Retinal pigment epithelial cell (primary cell): ENCODE results near the gene TSPAN12.

Experiments used
- DNase-seq: peaks from one replicate; pipeline ENCODE4 v3.0.0-alpha.2; 2010; ENCODE audit warnings: low read depth
- H3K4me3 ChIP-seq: 2 replicates; pipeline ENCODE4 v1.5.1; 2011; ENCODE audit warnings: mild to moderate bottlenecking, low read length, control low read depth, moderate library complexity
- TF ChIP-seq, protein P1 (sequence below): conservative IDR thresholded peaks from 2 replicates; pipeline ENCODE4 v1.5.1; 2011; ENCODE audit warnings: low read depth, low read length, control low read depth, inconsistent platforms

TSPAN12 gene

DNA sequence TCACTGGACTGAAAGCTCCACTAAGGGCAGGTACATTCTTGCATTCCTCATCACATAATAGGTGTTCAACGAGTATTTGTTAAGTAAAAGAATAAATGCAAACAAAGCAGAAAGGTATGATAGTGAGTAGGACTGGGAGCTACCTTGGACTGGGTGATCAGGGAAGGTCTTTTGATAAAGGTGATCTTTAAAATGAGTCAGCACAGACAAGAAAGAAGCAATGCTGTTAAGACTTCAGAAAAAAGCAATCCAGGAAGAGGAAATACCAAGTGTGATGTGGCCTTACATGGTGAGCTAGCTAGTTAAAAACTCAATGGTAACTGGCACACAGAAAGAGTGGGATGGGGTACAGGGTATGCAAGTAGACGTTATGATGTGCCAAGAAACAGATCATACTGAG lies 40.1 kb downstream of the TSPAN12 start:
- no peak for DNase-seq
- H3K4me3 ChIP-seq = no peak overlapping the region
- TF ChIP-seq, protein P1, sequence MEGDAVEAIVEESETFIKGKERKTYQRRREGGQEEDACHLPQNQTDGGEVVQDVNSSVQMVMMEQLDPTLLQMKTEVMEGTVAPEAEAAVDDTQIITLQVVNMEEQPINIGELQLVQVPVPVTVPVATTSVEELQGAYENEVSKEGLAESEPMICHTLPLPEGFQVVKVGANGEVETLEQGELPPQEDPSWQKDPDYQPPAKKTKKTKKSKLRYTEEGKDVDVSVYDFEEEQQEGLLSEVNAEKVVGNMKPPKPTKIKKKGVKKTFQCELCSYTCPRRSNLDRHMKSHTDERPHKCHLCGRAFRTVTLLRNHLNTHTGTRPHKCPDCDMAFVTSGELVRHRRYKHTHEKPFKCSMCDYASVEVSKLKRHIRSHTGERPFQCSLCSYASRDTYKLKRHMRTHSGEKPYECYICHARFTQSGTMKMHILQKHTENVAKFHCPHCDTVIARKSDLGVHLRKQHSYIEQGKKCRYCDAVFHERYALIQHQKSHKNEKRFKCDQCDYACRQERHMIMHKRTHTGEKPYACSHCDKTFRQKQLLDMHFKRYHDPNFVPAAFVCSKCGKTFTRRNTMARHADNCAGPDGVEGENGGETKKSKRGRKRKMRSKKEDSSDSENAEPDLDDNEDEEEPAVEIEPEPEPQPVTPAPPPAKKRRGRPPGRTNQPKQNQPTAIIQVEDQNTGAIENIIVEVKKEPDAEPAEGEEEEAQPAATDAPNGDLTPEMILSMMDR = no peak

DNA sequence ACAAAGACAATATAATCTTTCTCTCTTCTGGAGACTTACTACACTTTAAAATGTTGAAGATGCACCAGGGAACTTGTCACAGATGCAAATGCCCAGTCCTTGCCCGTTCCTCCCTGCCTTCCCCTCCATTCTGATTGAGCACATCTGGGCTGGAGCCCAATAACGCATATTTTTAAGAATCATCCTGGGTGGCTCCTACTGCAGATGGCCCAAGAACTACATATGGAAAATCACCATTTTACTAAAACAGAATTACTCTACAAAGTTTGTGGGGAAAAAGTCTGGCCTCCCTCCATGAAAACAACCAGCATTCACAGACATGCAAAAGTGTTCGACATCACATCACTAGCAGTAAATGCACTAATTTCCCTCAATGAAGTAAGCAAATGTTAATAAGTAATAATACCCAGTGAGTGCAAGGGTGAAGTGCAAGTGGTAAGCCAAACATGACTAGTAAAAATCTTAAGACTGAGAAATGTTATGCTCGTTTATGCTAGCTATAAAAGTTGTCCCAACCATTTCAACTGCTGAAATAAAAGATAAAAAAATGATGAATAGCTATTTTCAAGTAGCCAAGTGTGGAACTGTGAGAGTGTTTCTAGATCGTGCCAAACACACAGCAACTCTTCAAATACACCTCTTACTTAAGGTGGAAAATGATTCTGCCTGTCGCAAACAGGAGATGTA lies 43.5 kb downstream of the TSPAN12 start:
- DNase-seq = no peak
- H3K4me3 ChIP-seq = no peak overlapping the region
- TF ChIP-seq, protein P1 = no peak

DNA sequence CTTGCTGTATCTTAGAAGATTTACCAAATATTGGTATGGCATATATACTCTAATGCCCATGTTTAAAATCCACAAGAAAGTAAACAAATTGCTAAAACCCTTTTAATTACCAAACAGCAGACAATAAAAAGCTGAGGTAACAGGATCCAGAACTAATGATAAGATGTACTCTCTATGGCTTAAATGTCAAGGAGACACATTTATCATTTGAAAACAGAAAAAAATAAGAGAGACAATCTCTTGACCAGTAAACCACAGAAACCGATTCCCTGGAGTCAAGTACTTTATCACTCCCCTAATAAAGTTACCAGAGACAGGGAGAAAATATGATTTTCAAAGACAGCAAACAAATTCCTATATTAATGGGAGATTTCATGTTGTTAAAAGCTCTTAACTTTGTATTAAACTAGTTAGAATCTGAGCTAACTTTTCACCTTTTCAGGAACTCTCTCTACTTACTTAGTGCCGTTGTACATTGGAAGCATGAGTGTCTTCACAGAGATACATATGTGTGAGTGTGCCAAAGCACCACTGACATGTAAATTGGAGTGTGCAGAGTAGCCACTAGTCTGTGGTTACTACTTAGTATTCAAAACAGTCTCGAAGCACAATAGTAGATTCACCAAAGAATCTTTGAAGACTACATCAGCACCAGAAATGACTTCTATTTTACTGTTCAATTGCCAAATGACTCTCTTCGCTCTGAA lies 44.2 kb downstream of the TSPAN12 start:
- TF ChIP-seq, protein P1 = no peak
- no peak overlapping the region for H3K4me3 ChIP-seq
- DNase-seq = no peak

DNA sequence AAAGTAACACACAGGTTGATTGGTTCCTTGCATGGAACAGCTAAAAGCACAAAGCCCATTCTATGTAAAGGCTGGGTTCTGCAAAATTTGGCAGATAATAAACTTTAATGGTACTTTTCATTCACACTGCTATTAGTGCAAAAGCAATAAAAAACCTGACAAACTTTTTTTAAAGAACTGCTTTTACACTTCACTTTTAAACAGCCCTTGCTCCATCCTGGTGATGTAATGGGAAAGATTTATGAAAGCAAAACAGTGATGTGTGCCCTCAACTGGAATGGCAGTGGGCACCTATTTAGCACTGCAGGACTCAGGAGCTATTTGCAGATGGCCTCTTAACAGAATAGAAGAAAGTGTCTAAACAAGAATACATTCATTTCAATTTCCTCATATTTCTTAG lies 44.9 kb downstream of the TSPAN12 start:
- H3K4me3 ChIP-seq = no peak overlapping the region
- DNase-seq = no peak
- TF ChIP-seq, protein P1 = no peak

DNA sequence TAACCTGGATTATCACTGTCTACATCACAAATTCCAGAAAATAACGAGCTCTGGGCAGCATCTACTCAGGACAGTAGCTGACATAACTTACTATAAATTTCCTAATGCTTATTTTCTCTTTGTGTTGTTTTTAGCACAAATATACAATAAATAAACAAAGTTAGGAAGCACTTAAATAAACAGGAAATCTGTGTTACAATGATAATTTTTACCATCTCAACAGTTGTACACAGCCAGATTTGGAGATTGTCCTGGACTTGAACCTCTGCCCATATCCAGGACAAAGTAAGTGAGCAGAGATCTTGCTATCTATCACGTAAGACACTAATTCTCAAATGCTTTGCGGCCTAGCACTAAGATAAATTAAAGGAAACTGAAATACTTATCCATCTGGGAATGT lies 48.7 kb downstream of the TSPAN12 start:
- no peak for DNase-seq
- H3K4me3 ChIP-seq = no peak overlapping the region
- TF ChIP-seq, protein P1 = no peak

DNA sequence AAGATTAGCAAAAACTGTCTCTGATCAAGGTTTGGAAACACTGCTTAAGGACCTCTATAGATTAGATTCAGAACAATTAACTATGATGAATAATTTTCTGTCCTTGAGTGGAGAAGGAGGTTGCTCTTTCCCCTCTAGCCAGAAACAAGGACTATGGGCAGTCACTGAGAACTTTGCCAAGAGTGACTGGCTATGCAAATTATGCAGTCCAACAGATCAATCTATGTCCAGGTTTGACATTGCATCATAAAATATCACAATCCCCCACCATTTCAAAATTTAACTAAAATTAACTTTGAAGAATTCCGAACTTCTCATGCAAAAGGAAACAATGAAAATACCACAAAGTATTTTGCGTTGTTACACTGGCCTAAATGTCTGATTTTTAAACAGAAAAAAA lies 50.6 kb downstream of the TSPAN12 start:
- H3K4me3 ChIP-seq = no peak overlapping the region
- TF ChIP-seq, protein P1 = no peak
- DNase-seq = no peak

DNA sequence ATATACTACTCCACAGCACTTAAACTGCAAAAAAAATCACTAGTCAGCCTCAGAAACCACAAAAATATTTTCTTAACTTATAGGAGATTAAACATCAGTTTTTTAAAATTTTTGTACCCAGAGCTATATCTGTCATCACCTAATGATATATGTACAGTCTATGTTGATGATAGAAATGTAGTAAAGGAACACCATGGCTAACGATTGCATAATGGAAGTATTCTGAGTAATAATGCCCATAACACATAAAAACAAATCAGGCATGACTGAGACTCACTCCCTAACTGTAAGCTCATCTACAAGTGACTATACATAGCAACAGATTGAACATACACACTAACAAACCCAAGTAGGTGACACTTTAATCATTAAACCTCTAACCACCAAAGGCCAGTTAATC lies 51.3 kb downstream of the TSPAN12 start:
- no peak overlapping the region for H3K4me3 ChIP-seq
- TF ChIP-seq, protein P1 = no peak

More for the DNA sequence above, 51.3 kb downstream of the TSPAN12 start:
- DNase-seq = no peak
